ENCODE data around the gene LILRA1. TPM values are rescaled to one million over a fixed set of nuclear protein-coding genes. Genes with fewer than 3 reads are reported as not detected.
"Not testable (repeated sequence)": the region's sequence is repeated elsewhere in the genome, so short reads cannot be mapped to it uniquely, and the experiment has no call there.

Gene LILRA1
- total and polyA plus RNA-seq, 9 of the 15 experiments (the other 6 are each of a cell fraction or from before 2014, with no cell fraction given) = not detected

DNA sequence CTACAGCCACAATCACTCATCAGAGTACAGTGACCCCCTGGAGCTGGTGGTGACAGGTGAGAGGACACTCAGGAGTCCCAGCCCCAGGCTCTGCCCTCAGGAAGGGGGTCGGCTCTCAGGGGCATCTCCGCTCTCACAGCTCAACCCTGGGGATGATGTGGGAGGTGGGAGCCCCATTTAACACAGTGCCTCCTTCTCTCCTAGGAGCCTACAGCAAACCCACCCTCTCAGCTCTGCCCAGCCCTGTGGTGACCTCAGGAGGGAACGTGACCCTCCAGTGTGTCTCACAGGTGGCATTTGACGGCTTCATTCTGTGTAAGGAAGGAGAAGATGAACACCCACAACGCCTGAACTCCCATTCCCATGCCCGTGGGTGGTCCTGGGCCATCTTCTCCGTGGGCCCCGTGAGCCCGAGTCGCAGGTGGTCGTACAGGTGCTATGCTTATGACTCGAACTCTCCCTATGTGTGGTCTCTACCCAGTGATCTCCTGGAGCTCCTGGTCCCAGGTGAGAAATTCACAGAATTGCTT, 18.8 kb upstream of the LILRA1 start:
- CTCF ChIA-PET (ENCODE audit: low intra/inter-chr PET ratio) = no interaction called here
- TF ChIP-seq CCNT2 (IDR thresholded peaks at IDR 0.05; ENCODE audit: borderline replicate concordance, extremely low read depth, insufficient read length, low read depth, low read length) (no peak), GATA2 (CRISPR knock-in tag; IDR thresholded peaks at IDR 0.05) (no peak)
- WGBS (ENCODE audit: insufficient coverage, low coverage, missing lambda C conversion rate) = 7% methylated on average over 12 of the region's 12 CpGs
- Histone ChIP-seq H3K4me3 (no peak overlapping the region), H3K36me3 (ENCODE audit: control insufficient read depth, insufficient read depth, low read length) (no peaks in the 10 kb centered on the region), H4K20me1 (replicated peaks; ENCODE audit: control insufficient read depth, insufficient read depth, low read length) (no peaks in the 10 kb centered on the region), H3K27ac (ENCODE audit: extremely low read depth, low read depth, low read length) (no peak overlapping the region), H3K4me2 (ENCODE audit: insufficient read depth, low read length) (no peak overlapping the region), H3K27me3 (ENCODE audit: control insufficient read depth in 2 of 2, insufficient read depth in 2 of 2, low read length in 2 of 2) (peaks cover 0 to 7% of the 10 kb centered on the region in 2 experiments; a peak in 2 of 5 replicates), H2AFZ (ENCODE audit: low read depth, low read length) (no peak overlapping the region), H3K4me1 (replicated peaks in 1 of 2; ENCODE audit: control insufficient read depth in 2 of 2, insufficient read depth in 2 of 2, low read length in 2 of 2) (peaks cover 11 to 18% of the 10 kb centered on the region in 2 experiments), H3K9me1 (ENCODE audit: control insufficient read depth, insufficient read depth, low read length) (no peaks in the 10 kb centered on the region), H3K9me3 (replicated peaks; ENCODE audit: control insufficient read depth, insufficient read depth, low read depth, low read length) (no peaks in the 10 kb centered on the region), H3K9ac (ENCODE audit: insufficient read depth in 1 of 2, low read depth in 2 of 2, low read length in 2 of 2) (no peak overlapping the region), H3K79me2 (ENCODE audit: control insufficient read depth, insufficient read depth, low read length) (no peaks in the 10 kb centered on the region)
- ATAC-seq = no peak
- BruUV-seq (replicated peaks) = no TSS peak
- in situ Hi-C loops (cut with MboI) = loop anchor here (5.0 kb wide), 1 partner anchor 277 kb away; no protein-coding TSS in a partner anchor
- no peak for FAIRE-seq
- POLR2A ChIA-PET = interaction anchor here (0.8 kb wide), 1 partner anchor 18 kb away, joined by 4 read pairs; no protein-coding TSS in a partner anchor
- DNase-seq (ENCODE audit: extremely low read depth in 1 of 4, low spot score in 3 of 4) = no peak
- intact Hi-C loops (cut with micrococcal nuclease) = no loop called here

- H3K4me2 ChIP-seq (ENCODE audit: insufficient read depth, low read length); ATAC-seq; H3K4me3 ChIP-seq; DNase-seq (ENCODE audit: extremely low read depth in 1 of 4, low spot score in 3 of 4); BruUV-seq (replicated peaks); intact Hi-C loops (cut with micrococcal nuclease); H3K27ac ChIP-seq (ENCODE audit: extremely low read depth, low read depth, low read length); H4K20me1 ChIP-seq (replicated peaks; ENCODE audit: control insufficient read depth, insufficient read depth, low read length); FAIRE-seq; H3K9ac ChIP-seq (ENCODE audit: insufficient read depth in 1 of 2, low read depth in 2 of 2, low read length in 2 of 2); H3K36me3 ChIP-seq (ENCODE audit: control insufficient read depth, insufficient read depth, low read length); H3K9me3 ChIP-seq (replicated peaks; ENCODE audit: control insufficient read depth, insufficient read depth, low read depth, low read length); H2AFZ ChIP-seq (ENCODE audit: low read depth, low read length); H3K27me3 ChIP-seq (ENCODE audit: control insufficient read depth in 2 of 2, insufficient read depth in 2 of 2, low read length in 2 of 2); H3K9me1 ChIP-seq (ENCODE audit: control insufficient read depth, insufficient read depth, low read length); H3K79me2 ChIP-seq (ENCODE audit: control insufficient read depth, insufficient read depth, low read length); CTCF ChIA-PET (ENCODE audit: low intra/inter-chr PET ratio): not testable (repeated sequence)
- POLR2A ChIA-PET = interaction anchor here (0.8 kb wide), 1 partner anchor 19 kb away, joined by 4 read pairs; no protein-coding TSS in a partner anchor
- in situ Hi-C loops (cut with MboI) = loop anchor here (5.0 kb wide), 1 partner anchor 278 kb away; no protein-coding TSS in a partner anchor
- WGBS (ENCODE audit: insufficient coverage, low coverage, missing lambda C conversion rate) = 6% methylated on average over 7 of the region's 9 CpGs
- H3K4me1 ChIP-seq (replicated peaks in 1 of 2; ENCODE audit: control insufficient read depth in 2 of 2, insufficient read depth in 2 of 2, low read length in 2 of 2) = peaks cover 11 to 18% of the 10 kb centered on the region in 2 experiments
Measured at GRCh38 chr19:54575205-54575604, 18.2 kb upstream of the LILRA1 start.

All from K562 (cell line).